ENCODE results near the gene PCDHA8. TPM values are rescaled to one million over a fixed set of nuclear protein-coding genes. Genes with fewer than 3 reads are reported as not detected.
"Not testable (repeated sequence)": the region's sequence is repeated elsewhere in the genome, so short reads cannot be mapped to it uniquely, and the experiment has no call there.

The PCDHA8 gene
- total RNA-seq, 1 experiment from 2014 or later, result not detected

DNA sequence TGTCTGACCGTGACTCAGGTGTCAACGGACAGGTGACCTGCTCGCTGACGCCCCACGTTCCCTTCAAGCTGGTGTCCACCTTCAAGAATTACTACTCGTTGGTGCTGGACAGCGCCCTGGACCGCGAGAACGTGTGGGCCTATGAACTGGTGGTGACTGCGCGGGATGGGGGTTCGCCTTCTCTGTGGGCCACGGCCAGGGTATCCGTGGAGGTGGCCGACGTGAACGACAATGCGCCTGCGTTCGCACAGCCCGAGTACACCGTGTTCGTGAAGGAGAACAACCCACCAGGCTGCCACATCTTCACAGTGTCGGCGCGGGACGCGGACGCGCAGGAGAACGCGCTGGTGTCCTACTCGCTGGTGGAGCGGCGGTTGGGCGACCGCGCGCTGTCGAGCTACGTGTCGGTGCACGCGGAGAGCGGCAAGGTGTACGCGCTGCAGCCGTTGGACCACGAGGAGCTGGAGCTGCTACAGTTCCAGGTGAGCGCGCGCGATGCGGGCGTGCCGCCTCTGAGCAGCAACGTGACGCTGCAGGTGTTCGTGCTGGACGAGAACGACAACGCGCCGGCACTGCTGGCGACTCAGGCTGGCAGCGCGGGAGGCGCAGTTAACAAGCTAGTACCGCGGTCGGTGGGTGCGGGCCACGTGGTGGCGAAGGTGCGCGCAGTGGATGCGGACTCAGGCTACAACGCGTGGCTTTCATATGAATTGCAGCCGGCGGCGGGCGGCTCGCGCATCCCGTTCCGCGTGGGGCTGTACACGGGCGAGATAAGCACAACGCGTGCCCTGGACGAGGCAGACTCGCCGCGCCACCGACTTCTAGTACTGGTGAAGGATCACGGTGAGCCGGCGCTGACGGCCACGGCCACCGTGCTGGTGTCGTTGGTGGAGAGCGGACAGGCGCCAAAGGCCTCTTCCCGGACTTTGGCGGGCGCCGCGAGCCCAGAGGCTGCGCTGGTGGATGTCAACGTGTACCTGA lies 29.5 kb downstream of the PCDHA8 start:
- no peak for DNase-seq (ENCODE audit: low spot score)

DNA sequence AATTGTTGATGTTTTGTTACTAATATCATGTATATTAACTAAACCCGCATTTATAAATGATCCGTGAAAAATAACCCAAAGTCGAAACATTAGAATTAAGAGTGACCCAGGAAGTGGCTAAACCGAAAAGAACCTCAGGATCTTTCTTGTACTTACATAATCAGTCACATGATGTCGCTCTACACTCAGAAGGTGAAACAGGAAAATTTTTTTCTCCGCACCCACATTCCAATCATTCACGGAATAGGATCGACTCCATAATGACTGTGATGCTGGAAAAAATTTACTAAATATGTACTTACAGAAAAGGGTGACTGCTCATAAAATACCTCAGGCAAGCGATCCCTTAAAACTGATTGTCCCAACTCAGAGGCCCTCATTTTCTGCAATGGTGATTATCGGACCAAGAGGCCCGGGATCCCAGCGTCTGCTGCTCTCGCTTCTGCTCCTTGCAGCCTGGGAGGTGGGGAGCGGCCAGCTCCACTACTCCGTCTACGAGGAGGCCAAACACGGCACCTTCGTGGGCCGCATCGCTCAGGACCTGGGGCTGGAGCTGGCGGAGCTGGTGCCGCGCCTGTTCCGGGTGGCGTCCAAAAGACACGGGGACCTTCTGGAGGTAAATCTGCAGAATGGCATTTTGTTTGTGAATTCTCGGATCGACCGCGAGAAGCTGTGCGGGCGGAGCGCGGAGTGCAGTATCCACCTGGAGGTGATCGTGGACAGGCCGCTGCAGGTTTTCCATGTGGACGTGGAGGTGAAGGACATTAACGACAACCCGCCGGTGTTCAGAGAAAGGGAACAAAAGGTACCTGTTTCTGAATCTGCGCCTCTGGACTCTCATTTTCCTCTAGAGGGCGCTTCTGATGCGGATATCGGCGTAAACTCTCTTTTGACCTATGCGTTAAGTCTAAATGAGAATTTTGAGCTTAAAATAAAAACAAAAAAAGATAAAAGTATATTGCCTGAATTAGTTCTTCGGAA lies 34.4 kb downstream of the PCDHA8 start, which contains the start of gene PCDHA12:
Gene PCDHA12 (plus strand): TSS at position 224 of the 981 bp plus-strand sequence. CDS start 165 bp downstream, at position 389.
- peak; percentile 35 for DNase-seq (ENCODE audit: low spot score)

DNA sequence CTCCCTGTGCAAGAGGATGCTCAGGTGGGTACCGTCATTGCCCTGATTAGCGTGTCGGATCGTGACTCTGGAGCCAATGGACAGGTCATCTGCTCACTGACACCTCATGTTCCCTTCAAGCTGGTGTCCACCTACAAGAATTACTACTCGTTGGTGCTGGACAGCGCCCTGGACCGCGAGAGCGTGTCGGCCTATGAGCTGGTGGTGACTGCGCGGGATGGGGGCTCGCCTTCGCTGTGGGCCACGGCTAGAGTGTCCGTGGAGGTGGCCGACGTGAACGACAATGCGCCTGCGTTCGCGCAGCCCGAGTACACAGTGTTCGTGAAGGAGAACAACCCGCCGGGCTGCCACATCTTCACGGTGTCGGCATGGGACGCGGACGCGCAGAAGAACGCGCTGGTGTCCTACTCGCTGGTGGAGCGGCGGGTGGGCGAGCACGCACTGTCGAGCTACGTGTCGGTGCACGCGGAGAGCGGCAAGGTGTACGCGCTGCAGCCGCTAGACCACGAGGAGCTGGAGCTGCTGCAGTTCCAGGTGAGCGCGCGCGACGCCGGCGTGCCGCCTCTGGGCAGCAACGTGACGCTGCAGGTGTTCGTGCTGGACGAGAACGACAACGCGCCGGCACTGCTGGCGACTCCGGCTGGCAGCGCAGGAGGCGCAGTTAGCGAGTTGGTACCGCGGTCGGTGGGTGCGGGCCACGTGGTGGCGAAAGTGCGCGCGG lies 35.7 kb downstream of the PCDHA8 start:
- DNase-seq (ENCODE audit: low spot score), result not testable (repeated sequence)

DNA sequence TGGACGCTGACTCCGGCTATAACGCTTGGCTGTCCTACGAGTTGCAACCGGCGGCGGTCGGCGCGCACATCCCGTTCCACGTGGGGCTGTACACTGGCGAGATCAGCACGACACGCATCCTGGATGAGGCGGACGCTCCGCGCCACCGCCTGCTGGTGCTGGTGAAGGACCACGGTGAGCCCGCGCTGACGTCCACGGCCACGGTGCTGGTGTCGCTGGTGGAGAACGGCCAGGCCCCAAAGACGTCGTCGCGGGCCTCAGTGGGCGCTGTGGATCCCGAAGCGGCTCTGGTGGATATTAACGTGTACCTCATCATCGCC lies 36.2 kb downstream of the PCDHA8 start:
- no peak for DNase-seq (ENCODE audit: low spot score)

DNA sequence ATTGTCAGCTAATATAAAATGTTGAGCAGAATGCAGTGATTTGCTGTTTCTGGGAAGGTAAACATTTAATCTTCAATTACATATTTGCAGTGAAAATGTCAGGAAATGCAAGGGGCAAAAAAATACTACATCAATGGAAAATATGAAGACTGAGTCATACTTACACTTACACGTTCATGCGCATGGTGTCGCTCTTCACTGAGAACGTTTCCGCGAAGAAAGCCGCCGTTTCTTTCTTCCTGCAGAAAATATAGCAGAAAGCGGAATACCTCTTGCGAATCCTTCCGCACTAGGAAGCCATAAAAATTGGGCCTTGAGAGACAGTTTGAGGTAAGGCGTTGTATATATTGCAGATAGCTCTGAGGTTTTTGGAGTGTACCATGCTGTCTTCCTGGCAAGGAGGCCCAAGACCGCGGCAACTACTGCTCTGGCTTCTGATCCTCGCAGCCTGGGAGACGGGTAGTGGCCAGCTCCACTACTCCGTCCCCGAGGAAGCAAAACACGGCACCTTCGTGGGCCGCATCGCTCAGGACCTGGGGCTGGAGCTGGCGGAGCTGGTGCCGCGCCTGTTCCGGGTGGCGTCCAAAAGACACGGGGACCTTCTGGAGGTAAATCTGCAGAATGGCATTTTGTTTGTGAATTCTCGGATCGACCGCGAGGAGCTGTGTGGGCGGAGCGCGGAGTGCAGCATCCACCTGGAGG lies 41.1 kb downstream of the PCDHA8 start, which contains the start of gene PCDHA13:
Gene PCDHA13 (plus strand): TSS at position 236 of the 702 bp plus-strand sequence. CDS start 145 bp downstream, at position 381.
- no peak for DNase-seq (ENCODE audit: low spot score)

DNA sequence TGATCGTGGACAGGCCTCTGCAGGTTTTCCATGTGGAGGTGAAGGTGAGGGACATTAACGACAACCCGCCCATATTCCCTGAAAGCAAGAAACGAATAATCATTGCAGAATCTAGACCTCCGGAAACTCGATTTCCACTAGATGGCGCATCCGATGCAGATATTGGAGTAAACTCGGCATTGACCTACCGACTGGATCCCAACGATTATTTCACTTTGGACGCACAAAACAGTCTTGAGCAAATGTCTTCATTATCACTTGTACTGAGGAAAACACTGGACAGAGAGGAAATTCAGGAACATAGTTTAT lies 41.6 kb downstream of the PCDHA8 start:
- peak; percentile 31 for DNase-seq (ENCODE audit: low spot score)

DNA sequence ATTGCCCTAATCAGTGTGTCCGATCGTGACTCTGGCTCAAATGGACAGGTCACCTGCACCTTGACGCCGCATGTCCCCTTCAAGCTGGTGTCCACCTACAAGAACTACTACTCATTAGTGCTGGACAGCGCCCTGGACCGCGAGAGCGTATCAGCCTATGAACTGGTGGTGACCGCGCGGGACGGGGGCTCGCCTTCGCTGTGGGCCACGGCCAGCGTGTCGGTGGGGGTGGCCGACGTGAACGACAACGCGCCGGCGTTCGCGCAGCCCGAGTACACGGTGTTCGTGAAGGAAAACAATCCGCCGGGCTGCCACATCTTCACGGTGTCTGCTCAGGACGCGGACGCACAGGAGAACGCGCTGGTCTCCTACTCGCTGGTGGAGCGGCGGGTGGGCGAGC lies 42.4 kb downstream of the PCDHA8 start:
- no peak for DNase-seq (ENCODE audit: low spot score)

DNA sequence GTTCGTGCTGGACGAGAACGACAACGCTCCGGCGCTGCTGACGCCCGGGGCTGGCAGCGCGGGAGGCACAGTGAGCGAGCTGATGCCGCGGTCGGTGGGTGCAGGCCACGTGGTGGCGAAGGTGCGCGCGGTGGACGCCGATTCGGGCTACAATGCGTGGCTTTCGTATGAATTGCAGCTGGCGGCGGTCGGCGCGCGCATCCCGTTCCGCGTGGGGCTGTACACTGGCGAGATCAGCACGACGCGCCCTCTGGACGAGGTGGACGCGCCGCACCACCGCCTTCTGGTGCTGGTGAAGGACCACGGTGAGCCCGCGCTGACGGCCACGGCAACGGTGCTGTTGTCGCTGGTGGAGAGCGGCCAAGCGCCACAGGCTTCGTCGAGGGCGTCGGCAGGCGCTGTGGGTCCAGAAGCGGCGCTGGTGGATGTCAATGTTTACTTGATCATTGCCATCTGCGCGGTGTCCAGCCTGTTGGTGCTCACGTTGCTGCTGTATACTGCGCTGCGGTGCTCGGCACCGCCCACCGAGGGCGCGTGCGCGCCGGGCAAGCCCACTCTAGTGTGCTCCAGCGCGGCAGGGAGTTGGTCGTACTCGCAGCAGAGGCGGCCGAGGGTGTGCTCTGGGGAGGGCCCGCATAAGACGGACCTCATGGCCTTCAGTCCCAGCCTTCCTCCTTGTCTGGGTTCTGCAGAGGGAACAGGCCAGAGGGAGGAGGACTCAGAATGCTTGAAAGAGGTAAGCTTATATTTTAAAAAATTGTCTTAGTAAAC lies 43.1 kb downstream of the PCDHA8 start:
- DNase-seq (ENCODE audit: low spot score), result no peak

Other genes starting within 250 kb of the PCDHA8 start
- gene CD14, start 208.0 kb upstream of the PCDHA8 start, total RNA-seq (2014; rRNA removed; shearing (Covaris generic)), result 2.3 TPM in 1 of 2 replicates, not detected in the other
- gene TMCO6, start 201.7 kb upstream of the PCDHA8 start, total RNA-seq (2014; rRNA removed; shearing (Covaris generic)), result 1.4 and 8.8 TPM in 2 replicates
- 112 and 115 TPM in 2 replicates for gene NDUFA2, start 193.6 kb upstream of the PCDHA8 start, total RNA-seq (2014; rRNA removed; shearing (Covaris generic))
- 147 and 211 TPM in 2 replicates for gene IK, start 193.4 kb upstream of the PCDHA8 start, total RNA-seq (2014; rRNA removed; shearing (Covaris generic))
- 28.5 and 30.8 TPM in 2 replicates for gene WDR55, start 176.3 kb upstream of the PCDHA8 start, total RNA-seq (2014; rRNA removed; shearing (Covaris generic))
- gene DND1, start 167.6 kb upstream of the PCDHA8 start, total RNA-seq (2014; rRNA removed; shearing (Covaris generic)), result 1.5 TPM in 1 of 2 replicates, not detected in the other
- 143 and 148 TPM in 2 replicates for gene HARS1, start 149.8 kb upstream of the PCDHA8 start, total RNA-seq (2014; rRNA removed; shearing (Covaris generic))
- gene HARS2, start 149.7 kb upstream of the PCDHA8 start, total RNA-seq (2014; rRNA removed; shearing (Covaris generic)), result 46.1 and 50.5 TPM in 2 replicates
- gene ZMAT2, start 140.7 kb upstream of the PCDHA8 start, total RNA-seq (2014; rRNA removed; shearing (Covaris generic)), result 91.8 and 100 TPM in 2 replicates
- 0.02 TPM in 1 of 2 replicates, not detected in the other for gene PCDHA1, start 55.0 kb upstream of the PCDHA8 start, total RNA-seq (2014; rRNA removed; shearing (Covaris generic))
- 0.03 and 0.81 TPM in 2 replicates for gene PCDHA2, start 46.3 kb upstream of the PCDHA8 start, total RNA-seq (2014; rRNA removed; shearing (Covaris generic))
- gene PCDHA3, start 40.1 kb upstream of the PCDHA8 start, total RNA-seq (2014; rRNA removed; shearing (Covaris generic)), result 2.9 and 3.2 TPM in 2 replicates
- 1.9 and 2.6 TPM in 2 replicates for gene PCDHA4, start 34.1 kb upstream of the PCDHA8 start, total RNA-seq (2014; rRNA removed; shearing (Covaris generic))
- gene PCDHA5, start 19.6 kb upstream of the PCDHA8 start, total RNA-seq (2014; rRNA removed; shearing (Covaris generic)), result 0.10 and 0.12 TPM in 2 replicates
- 0.43 and 0.69 TPM in 2 replicates for gene PCDHA6, start 13.2 kb upstream of the PCDHA8 start, total RNA-seq (2014; rRNA removed; shearing (Covaris generic))
- 0.19 and 0.38 TPM in 2 replicates for gene PCDHA7, start 6.9 kb upstream of the PCDHA8 start, total RNA-seq (2014; rRNA removed; shearing (Covaris generic))
- gene PCDHA9, start 7.2 kb downstream of the PCDHA8 start, total RNA-seq (2014; rRNA removed; shearing (Covaris generic)), result 0.07 TPM in 1 of 2 replicates, not detected in the other
- 0.02 and 0.10 TPM in 2 replicates for gene PCDHA10, start 14.7 kb downstream of the PCDHA8 start, total RNA-seq (2014; rRNA removed; shearing (Covaris generic))
- 0.10 TPM in 1 of 2 replicates, not detected in the other for gene PCDHA11, start 27.8 kb downstream of the PCDHA8 start, total RNA-seq (2014; rRNA removed; shearing (Covaris generic))
- gene PCDHA12, start 34.1 kb downstream of the PCDHA8 start, total RNA-seq (2014; rRNA removed; shearing (Covaris generic)), result 3.8 and 4.5 TPM in 2 replicates
- 0.26 TPM in 1 of 2 replicates, not detected in the other for gene PCDHA13, start 40.9 kb downstream of the PCDHA8 start, total RNA-seq (2014; rRNA removed; shearing (Covaris generic))
- gene PCDHAC1, start 85.1 kb downstream of the PCDHA8 start, total RNA-seq (2014; rRNA removed; shearing (Covaris generic)), result 0.52 and 0.96 TPM in 2 replicates
- 3.2 and 5.1 TPM in 2 replicates for gene PCDHAC2, start 125.3 kb downstream of the PCDHA8 start, total RNA-seq (2014; rRNA removed; shearing (Covaris generic))
- gene PCDHB1, start 210.2 kb downstream of the PCDHA8 start, total RNA-seq (2014; rRNA removed; shearing (Covaris generic)), result not detected in 2 replicates

All from A172 (cell line).